ENCODE data around the gene CCT5. TPM values are rescaled to one million over a fixed set of nuclear protein-coding genes. Genes with fewer than 3 reads are reported as not detected.

The CCT5 gene
- total RNA-seq: 477 and 610 TPM in 2 replicates

DNA sequence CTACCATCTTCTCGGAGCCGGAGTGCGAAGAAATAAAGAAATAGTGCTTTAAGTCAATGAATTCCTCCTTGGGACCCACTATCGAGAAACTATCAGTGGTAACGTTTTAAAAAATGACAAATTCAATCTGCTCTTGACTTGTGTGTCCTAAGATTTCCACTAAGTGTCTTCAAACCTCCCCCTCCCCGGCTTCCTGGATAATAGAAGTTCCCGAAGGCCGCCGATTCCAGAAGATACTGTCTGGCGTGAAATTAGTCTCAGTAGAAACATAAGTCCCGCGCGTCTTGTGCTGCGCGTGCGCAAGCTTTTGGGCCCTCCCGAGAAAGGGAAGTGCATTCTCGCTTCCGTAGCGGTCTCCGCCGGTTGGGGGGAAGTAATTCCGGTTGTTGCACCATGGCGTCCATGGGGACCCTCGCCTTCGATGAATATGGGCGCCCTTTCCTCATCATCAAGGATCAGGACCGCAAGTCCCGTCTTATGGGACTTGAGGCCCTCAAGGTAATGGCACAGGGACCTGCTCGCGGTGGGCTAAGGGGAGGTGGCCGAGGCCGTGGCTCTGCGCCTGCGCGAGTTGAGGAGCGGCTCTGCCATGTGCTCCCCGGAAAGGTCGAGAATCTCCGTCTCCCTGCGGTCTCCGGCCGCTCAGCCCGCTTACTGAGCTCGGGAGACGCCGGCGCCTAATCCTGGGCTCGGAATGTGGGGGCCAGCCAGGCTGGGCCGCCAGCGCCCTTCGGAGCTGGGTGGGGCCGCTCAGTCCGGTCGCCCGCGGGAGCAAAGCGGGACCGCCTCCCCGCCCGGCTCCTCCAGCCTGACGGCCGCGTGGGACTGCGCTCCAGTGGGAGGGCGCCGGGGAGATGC, at the start of gene CCT5:
Gene CCT5, plus strand, starts transcription at position 333 of the 858 bp plus-strand sequence. Its CDS starts 61 bp downstream, at position 394.
- DNase-seq (ENCODE audit: low read depth in 2 of 2): peak; percentile 99

DNA sequence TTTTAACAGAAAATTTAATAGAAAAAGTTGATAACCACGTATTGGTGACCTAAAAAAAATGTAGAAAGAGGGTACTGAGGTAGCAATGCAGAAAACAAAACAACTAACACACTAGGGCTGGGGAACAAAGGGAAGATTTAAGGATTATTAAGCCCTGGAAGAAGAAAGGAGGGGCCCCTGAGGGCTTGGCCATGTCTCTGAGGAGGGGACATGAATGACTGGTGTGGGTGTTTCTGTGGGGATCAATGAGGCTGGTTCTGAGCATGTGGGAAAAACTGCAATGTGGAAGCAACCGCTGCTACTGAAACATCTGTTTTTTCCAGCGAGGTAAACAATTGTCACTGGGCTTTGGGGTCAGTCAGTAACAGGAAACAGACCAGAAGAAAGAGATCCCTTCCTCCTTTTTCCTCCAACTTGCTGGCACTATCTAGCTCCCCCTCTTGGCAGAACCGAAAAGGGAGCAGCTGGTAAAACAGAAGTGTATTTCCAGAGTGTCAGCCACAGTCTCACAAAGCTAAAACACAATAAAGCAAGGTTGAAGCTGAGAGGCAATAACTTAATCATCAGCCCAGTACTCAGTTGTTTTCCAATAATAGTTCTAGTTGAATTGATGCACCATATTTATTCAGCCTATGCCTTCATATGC, 48.7 kb upstream of the CCT5 start:
- DNase-seq (ENCODE audit: low read depth in 2 of 2): peak in 1 of 2 donors; percentile 10

DNA sequence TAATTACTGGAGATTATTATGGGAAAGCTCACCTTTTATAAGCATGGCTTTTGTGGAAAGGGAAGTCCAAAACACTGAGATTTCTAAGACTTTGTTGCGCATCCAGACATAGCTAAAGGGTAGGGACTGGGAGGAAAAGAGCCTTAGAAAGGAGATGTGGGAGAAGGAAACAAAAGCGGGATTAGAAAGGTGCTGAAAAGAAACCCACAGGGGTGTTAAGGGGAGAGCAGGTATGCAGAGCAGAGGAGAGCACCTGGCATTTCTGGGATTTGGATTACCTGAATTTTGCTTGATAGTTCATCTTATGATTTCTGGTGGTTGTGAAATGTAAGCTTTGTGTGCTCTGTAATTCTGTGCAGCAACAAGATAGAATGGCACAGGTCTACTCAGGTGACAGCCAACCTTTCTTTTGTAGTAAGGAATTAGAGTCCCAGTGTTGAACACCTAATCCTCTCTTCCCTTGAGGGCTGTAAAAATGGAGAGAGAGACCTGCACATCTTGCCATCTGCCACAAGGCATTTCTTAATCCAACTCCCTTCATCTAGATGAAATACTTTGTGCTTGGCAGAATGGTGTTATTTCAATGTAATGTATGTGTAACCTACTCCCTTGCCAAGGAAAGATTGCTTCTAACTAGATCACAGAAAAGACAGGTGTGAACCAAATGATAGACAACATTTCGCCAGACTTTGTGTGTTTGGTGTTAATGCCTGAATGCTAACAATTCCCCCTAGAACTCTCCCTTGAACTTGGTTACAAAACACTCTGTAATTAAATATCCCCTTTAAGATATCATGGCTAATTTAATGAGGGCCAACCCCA, 47.8 kb upstream of the CCT5 start:
- DNase-seq (ENCODE audit: low read depth in 2 of 2): no peak

DNA sequence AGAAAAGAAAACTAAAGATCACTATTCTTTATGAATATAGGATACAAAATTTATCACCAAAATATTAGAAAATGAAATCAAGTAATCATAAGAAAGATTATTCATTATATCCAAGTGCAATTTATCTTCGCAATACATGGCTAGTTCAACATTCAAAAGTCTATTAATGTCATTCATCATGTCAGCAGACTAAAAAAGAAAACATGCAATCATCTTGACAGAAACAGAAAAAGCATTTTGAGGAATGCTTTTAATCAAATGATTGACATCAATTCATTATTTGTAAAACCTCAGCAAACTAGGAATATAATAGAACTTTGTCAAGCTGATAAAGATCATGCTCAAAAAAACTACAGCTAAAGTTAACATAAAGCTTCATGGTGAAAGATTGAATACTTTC, 41.1 kb upstream of the CCT5 start:
- DNase-seq (ENCODE audit: low read depth in 2 of 2): no peak

DNA sequence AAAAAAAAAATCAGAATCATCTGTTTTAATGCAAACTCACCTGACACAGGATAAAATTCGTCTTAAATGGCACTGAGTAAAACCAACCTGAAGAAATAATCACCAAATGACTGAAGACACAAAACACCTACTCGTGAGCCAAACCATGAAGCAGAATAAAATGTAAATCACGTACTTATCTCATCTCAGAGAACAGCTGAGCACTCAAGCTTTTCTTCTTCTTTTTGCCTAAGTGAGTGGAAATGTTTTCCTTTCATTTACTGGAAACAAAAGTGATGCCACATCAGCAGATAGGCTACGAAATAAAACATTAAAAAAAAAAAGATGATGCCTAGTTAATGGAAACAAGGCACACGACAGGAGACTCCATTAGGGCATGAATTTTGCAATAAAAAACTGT, 36.8 kb upstream of the CCT5 start:
- no peak for DNase-seq (ENCODE audit: low read depth in 2 of 2)

DNA sequence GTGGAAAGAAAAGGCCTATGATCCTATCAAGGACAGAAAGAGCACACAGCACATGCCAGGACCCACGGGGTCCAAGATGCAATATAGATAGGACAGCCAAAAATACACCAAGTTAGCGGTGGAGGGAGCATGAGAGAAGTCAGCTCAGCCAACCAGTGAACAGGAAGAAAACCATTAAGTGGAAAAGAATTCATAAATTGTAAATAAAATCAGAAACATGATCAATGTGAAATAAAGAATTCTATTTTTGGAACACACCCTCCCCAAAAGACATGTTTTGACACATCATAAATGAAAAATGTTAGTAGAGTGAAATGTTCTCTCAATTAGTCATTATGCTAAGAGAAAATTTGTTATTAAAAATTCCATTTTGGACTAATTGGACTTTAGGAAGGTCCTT, 36.0 kb upstream of the CCT5 start:
- DNase-seq (ENCODE audit: low read depth in 2 of 2): no peak

DNA sequence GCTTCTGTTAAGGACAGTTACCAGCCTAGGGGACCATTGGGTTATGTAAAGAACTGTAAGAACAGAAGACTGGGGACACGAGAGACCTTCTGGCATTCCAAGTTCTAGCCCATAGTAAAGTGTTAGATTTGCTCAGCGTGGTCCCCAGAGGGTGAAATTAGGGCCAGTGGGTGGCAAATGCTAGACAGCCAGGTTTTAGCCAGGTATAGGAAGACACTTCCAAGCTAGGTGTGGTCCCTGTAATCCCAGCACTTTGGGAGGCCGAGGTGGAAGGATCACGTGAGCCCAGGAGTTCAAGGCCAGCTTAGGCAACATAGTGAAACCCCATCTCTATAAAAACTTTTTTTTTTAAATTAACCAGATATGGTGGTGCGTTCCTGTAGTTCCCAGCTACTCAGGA, 34.7 kb upstream of the CCT5 start:
- no peak for DNase-seq (ENCODE audit: low read depth in 2 of 2)

DNA sequence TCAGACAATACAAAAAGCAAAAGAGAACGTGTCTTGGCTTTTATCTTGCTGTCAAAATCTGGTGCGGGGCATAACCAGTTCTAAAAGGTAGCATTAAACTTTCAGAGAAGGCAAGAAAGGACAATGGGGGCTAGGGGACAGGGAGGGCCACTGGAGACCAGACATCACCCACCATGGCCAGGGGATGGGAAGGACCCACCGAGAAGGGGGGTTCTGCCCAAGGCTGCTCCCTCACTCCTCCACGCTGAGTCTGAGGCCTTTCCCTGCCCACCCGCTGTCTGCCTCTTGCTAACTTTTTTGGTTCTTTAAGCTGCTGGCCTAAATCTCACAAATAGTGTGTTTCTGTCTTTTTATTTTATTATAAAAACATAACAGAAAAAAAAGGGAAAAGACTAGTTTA, 34.0 kb upstream of the CCT5 start:
- DNase-seq (ENCODE audit: low read depth in 2 of 2): no peak

DNA sequence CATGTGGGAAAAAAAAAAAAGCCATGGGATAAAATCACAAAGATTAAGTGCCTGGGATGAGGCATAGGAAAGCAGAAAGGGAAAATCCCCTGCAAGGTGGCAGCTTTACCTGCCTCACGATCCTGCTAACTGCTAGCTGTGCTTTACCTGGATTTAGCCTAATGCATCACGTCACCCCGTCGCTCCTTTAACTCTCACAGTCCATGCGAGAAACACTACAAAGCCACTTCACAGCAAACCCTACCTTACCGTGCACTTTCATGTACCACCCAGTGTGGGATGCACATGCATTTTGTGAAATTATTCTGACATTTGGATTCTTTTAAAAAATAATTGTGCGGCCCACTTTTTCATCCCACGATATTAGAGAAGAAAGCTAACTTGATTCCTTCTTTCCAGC, 31.4 kb upstream of the CCT5 start:
- no peak for DNase-seq (ENCODE audit: low read depth in 2 of 2)

DNA sequence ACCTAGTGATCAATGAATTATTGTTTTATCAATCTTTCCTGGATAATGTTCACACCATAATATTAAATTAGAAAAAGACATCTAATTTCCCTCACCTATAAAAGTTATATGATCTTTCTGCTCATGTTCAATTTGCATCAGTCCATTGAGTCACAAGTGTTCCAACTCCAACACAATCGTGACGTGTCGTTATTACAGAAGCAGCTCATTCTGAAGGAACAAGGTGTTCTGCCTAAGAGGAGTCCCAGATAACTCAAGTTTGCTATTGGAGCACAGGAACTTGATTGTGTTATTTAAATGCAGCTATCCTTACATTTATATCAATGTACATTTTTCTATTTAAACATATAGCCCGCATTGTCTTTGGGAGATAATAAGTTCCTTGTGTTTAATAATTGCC, 31.0 kb upstream of the CCT5 start:
- DNase-seq (ENCODE audit: low read depth in 2 of 2): no peak

DNA sequence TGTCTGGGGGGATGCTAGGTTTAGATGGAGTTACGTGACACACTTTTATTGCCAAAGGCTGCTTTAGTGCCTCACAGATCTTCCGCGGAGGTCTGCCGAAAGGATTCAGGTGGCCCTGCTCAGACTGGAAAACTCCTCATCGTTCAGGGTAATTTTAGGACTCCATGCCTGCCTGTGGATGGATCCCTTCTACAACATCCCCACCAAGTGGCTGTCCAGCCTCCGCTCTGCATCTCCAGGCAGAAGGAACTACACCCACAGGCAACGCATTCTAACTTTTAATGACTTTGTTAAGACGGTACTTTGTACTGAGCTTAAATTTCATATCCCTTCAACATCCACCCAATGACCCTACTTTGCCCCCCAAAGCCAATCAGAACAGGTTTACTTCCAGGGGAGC, 29.8 kb upstream of the CCT5 start:
- DNase-seq (ENCODE audit: low read depth in 2 of 2): no peak

DNA sequence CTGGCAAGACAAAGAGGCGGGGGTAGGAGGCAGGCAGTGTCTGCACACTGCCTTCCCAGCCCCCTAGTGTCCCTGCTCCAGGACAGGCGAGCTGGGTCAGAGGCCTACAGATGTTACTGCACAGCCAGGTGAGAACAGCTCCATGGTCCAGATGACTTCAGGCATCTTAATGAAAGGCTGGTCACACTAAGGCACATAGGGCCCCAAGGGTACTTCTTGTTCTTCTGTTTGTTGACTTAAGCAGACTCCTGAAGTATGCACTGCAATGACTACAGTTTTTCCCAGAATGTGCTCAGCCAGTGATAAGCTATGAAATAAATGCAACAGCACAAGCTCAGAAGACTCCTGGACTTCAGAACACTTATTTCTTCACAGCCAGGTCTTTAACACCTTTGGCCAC, 27.8 kb upstream of the CCT5 start:
- no peak for DNase-seq (ENCODE audit: low read depth in 2 of 2)

DNA sequence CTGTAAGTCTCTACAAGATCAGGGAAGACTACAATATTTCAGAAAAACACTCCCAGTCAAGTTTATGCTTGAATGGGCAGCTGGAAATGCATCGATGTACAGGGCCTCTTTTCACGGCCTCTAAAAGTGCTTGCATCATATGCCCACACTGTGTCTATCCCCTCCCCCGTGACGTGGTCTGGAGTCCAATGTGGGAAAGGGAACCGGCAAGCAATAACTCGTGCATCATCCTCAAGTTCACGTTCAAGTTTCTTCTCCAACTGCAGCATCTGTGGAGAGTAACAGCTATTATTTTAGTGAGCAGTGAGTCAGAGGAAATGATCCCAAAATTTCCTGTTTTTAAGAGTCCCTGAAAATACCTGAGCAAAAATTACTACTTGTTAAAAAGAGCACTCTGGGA, 22.7 kb upstream of the CCT5 start:
- peak in 1 of 2 donors; percentile 83 for DNase-seq (ENCODE audit: low read depth in 2 of 2)

DNA sequence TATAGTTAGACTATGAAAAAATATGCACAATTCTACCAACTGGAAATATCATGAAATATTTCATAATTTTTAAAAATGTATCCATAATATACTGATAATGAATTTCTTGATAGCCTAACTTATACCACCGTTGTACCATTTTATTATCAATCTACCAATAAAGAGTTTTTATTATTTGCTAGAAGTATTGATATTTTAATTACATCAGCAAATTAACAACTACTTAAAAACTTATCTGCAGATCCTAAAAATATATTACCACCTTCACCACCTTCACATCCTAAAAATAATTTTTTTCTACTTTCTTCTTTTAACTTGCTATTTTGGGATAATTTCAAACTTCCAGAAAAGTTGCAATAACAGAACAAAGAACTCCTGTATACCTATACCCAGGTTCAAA, 21.8 kb upstream of the CCT5 start:
- no peak for DNase-seq (ENCODE audit: low read depth in 2 of 2)

DNA sequence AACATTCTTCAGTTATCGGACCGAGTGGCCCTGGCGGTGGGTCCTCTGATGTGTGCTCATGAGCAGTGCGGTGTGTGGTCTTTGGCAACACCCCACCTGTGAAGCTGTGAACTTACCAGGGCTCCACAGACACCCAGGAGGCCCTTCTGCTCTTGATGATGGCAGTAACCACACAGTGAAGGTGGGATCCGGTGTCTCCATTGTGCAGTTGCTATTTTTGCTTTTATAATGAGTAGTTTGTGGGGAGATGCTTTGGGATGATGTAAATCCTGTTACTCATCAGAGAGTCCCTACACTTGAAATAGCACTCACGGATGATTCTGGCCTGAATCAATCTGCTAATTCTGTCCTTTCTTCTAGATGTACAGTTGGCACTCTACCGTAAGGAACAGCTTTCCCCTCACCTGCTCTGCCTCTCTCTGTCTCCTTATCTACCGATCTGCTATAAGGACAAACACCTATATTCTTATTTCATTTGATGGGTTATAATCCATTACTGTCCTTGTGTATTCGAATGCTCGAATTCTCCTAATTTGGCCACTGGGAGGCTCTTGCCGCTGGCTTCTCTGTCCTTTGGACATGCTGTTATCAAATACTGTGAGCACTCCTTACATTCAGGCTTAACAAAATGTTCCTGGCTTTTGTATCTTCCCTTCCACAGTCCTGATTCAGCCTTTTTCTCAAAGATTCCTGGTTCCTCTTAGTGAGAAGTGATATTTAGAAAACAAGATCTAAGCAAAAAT, 20.6 kb upstream of the CCT5 start:
- DNase-seq (ENCODE audit: low read depth in 2 of 2): peak in 1 of 2 donors; percentile 52

DNA sequence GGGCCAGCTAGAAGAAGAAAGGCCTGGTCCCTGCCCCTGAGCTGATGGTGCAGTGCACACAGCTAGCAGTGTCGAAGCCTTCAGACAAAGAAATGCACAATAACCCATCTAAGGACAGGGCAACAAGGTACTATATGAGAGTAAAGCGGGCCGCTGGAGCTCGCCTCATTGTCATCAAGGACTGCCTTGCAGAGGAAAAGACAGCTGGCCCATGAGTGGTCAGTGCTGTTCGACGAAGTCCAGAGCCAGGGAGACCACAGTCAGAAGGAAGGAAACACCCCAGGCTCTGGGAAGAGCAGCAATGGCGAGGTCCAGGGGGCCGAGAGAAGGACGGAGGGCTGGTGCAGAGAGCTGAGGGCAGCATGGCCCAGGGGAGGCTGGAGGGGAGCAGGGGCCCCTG, 17.7 kb upstream of the CCT5 start:
- DNase-seq (ENCODE audit: low read depth in 2 of 2): no peak

DNA sequence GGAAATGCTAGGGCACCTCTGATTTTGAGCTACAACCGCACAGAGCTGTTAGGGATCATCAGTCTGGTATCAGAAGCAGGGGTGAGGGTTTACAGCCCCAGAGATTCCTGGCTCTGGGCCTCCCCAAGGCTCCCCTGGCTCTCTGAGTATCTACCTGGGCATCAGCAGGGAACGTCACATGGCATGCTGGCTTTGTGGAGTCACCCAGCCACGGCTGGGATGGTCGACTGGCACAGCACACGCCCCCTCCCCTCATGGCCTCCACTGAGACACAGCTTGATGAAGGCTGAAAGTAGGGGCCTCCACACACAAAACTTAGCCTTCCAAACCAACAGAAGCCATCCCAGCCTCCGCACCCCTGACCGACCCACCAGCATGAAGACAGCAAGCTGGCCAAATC, 17.1 kb upstream of the CCT5 start:
- DNase-seq (ENCODE audit: low read depth in 2 of 2): no peak

DNA sequence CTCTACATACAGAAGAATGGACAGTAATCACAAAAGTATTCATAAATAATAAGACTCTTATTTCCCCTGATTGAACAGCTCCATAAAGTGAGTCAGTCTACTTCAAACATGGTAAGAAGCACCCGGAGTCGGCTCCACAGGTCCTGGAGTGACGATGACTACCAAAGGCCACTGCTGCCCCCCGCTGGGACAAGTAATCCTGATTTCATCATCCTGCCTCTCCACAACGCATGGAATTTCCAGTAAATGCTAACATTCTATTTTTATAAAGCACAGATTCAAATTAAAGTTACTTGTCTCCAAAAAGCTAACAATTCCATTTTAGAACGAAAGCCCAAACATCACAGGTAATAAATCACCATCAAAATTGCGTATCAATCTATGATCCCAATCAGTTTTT, 16.6 kb upstream of the CCT5 start:
- DNase-seq (ENCODE audit: low read depth in 2 of 2): peak; percentile 67 to 76

DNA sequence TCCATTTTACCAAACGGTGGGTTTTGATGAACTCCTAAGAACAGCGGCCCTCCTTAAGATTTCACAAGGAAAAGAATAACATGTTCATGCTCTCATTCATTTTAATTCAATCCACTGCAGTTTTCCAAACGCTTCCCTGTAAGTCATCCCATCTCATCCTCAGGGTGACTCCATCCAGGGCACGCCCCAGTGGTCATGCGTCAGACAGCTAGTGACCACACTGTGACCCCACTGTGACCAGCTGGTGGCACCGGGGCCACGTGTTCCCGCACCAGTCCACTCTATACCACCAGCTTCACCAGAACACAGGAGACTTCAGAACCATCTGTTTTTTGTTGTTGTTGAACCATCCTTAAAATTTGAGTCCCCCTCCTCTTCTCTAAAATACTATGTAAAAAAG, 14.7 kb upstream of the CCT5 start:
- no peak for DNase-seq (ENCODE audit: low read depth in 2 of 2)

DNA sequence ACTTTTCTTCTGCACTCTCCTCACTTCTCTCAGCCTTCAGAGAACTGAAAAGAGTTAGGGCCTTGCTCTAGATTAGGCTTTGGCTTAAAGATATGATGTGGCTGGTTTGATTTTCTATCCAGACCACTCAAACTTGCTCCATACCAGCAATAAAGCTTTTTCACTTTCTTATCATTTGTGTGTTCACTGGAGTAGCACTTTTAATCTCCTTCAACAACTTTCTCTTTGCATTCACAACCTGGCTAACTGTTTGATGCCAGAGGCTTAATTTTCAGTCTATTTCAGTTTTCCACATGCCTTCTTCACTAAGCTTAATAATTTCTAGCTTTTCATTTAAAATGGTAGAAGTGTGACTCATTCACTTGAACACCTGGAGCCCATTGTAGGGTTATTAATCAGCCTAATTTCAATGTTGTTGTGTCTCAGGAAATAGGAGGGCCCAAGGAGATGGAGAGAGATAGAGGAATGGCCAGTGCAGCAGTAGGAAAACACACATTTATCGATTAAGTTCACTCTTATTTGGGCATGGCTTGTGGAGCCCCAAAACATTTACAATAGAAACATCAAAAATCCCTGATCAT, 6.3 kb upstream of the CCT5 start:
- DNase-seq (ENCODE audit: low read depth in 2 of 2): no peak

DNA sequence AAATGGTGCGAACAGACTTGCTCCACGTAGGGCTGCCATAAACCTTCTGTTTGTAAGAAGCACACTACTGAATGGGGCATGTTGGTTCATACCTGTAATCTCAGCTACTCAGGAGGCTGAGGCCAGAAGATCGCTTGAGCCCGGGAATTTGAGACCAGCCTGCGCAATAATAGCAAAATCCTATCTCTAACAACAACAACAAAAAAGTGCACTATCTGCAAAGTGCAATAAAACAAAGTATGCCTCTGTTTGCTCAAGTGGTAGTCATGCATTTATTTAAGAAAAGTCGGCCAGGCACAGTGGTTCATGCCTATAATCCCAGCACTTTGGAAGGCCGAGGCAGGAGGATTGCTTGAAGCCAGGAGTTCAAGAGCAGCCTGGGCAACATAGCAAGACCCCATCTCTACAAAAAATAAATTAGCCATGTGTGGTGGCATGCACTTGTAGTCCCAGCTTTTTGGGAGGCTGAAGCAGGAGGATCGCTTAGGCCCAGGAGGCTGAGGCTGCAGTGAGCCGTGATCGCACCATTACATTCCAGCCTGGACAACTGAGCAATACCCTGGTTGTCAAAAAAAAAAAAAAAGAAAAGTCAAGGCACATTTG, 5.6 kb upstream of the CCT5 start:
- no peak for DNase-seq (ENCODE audit: low read depth in 2 of 2)
